Measurements from ENCODE around the gene SLC25A3. TPM values are rescaled to one million over a fixed set of nuclear protein-coding genes. Genes with fewer than 3 reads are reported as not detected.
A peak's percentile ranks its signal among the peaks of the same experiment; 100 is the strongest.
"Not testable (repeated sequence)": the region's sequence is repeated elsewhere in the genome, so short reads cannot be mapped to it uniquely, and the experiment has no call there.

Gene SLC25A3
- 437 TPM for total RNA-seq
- long read RNA-seq, full-length matches to known transcripts = 1,404 of 1,449 reads
- long read RNA-seq, partial matches to known transcripts = 21 of 1,449 reads
- long read RNA-seq, other reads (novel, unspliced or antisense) = 24 of 1,449 reads

DNA sequence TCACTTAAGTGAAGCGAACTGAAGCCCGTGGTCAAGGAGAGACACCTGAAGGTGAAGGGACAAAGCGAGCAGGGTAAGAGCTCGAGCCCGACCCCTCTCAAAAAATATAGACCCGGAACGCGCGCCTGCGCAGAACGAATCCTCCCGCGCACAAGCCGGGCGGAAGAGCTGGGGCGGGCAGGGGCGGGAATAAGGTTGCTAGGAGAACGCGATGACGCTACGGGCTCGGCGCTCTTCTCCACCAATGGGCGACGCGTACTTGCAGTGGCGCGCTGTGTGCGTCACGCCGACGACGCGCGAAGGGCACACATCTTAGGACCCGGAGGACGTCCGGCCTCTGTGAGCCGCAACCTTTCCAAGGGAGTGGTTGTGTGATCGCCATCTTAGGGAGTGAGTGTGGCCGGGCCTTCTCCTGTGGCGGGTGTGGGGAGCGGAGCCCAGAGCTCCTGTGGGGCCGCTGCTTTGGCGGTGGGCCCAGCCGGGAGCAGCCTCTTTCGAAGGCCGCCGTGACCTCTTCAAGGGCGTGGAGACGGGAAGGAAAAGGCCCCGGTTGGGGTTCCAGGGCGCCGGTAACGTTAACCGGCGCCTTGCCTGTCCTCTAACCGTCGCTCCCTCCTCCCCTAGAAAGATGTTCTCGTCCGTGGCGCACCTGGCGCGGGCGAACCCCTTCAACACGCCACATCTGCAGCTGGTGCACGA lies at the start of gene SLC25A3:
Gene SLC25A3, plus strand, starts transcription at position 336 of the 699 bp plus-strand sequence. Its CDS starts 293 bp downstream, at position 629.
- peak; percentile 98 for DNase-seq (ENCODE audit: low spot score)

DNA sequence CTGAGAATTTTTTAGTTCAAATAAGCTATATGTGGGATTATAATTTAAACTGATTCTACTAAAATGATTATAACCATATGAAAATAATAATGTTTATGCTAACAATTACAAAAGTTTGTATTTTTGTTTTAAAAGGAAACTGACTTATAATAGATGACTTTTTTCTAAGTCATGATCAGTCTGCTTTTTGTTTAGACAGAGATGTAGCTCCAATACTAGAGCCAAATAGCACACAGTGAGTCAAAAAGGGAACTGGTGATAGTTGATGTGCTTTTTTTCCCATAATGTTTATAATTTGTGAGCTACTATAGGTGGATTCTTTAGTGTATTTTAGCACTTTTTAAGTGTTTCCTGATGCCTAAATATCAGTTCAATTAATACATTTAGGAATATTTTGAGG lies 49.8 kb upstream of the SLC25A3 start:
- no peak for DNase-seq (ENCODE audit: low spot score)

GRCh38 chr12:98544751-98545150 lies 48.7 kb upstream of the SLC25A3 start:
- no peak for DNase-seq (ENCODE audit: low spot score)

DNA sequence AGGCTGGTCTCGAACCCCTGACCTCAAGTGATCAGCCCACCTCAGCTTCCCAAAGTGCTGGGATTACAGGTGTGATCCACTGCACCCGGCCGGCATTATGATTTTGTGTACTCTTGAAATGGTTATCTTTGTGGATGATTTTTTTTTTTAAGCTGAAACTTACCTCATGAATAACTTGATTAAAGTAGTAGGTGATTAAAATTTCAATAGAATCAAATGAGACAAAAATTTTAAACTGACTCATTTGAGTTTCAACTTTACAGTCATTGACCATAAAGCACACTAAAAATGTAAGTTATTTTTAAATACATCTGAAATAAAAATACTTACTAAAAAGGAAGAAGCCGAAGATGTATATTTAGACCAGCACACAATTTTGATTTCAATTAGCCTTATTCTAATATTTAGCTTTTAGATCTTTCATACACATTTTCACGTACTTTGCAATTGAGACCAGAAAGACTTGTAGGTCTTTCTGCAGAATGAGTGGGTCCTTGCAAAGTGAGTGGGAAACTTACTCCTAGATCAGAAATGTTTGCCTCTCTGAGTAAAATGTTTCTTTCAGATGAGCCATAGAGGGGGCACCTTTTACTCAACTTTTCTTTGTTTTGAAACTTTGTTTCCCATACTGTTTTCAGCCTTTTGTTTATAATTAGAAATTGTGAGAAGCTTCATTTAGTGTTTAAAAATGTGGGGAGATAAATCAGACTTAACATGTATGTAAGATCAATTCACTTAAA lies 43.9 kb upstream of the SLC25A3 start:
- DNase-seq (ENCODE audit: low spot score) = no peak

- DNase-seq (ENCODE audit: low spot score) = no peak
Observed at GRCh38 chr12:98551787-98552186, 41.7 kb upstream of the SLC25A3 start.

GRCh38 chr12:98558097-98558496 lies 35.4 kb upstream of the SLC25A3 start:
- not testable (repeated sequence) for DNase-seq (ENCODE audit: low spot score)

GRCh38 chr12:98559666-98560065 lies 33.8 kb upstream of the SLC25A3 start:
- DNase-seq (ENCODE audit: low spot score) = no peak

GRCh38 chr12:98561846-98562245 lies 31.6 kb upstream of the SLC25A3 start:
- no peak for DNase-seq (ENCODE audit: low spot score)

GRCh38 chr12:98572010-98572409 lies 21.5 kb upstream of the SLC25A3 start:
- DNase-seq (ENCODE audit: low spot score) = no peak

- DNase-seq (ENCODE audit: low spot score) = no peak
Observed at GRCh38 chr12:98574110-98574509, 19.4 kb upstream of the SLC25A3 start.

- DNase-seq (ENCODE audit: low spot score) = no peak
Observed at GRCh38 chr12:98575013-98575412, 18.5 kb upstream of the SLC25A3 start.

- DNase-seq (ENCODE audit: low spot score) = not testable (repeated sequence)
Observed at GRCh38 chr12:98576795-98577194, 16.7 kb upstream of the SLC25A3 start.

DNA sequence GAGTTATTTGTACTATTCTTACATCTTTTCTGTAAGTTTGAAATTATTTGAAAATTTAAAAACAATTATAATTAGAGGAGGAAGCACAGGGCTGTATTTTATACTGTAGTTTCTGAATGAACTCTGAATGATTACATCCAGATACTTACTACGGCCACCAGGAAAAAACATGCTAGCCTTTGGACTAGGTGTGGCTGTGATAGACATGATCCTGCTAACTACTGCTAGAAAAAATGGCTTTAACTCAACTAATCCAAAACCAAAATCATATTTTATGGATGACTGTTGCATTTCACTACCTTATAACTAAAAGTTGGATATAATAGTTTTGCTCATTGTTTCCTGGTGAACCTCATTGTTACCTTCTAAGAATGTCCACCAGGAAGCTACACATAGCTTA lies 15.1 kb upstream of the SLC25A3 start:
- DNase-seq (ENCODE audit: low spot score) = no peak

GRCh38 chr12:98578821-98579220 lies 14.7 kb upstream of the SLC25A3 start:
- no peak for DNase-seq (ENCODE audit: low spot score)

DNA sequence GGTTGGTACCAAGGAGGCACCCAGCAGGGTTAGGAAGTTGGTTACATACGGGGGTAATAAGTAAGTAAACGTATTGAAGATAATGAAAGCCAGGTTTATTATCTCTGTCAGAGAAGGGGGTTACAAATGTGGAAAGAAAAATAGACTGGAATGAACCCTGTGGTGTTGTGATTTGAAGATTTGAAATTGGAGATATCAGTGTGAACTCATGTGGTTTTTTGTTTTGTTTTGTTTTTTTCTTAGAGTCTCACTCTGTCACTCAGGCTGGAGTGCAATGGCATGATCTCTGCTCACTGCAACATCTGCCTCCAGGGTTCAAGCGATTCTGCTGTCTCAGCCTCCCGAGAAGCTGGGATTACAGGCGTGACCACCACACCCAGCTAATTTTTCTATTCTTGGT lies 14.1 kb upstream of the SLC25A3 start:
- DNase-seq (ENCODE audit: low spot score) = no peak

- DNase-seq (ENCODE audit: low spot score) = no peak
Observed at GRCh38 chr12:98579835-98580234, 13.7 kb upstream of the SLC25A3 start.

GRCh38 chr12:98580695-98581094 lies 12.8 kb upstream of the SLC25A3 start:
- no peak for DNase-seq (ENCODE audit: low spot score)

DNA sequence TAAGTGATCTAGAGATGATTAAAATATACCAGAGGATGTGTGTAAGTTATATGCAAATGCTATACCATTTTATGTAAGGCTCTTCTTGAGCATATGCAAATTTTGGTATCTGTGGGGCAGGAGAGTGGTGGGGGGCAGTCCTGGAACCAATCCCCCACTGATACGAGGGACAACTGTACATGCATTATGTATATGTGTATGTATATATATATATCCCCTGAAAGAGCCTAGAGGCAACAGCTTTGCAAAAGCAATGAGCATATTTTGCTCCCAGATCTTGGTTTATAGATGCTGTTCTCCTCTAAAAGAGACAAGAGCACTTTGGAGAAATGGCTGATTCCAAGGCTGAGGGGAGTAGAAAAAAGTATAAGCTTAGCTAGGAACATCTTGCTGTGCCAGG lies 12.4 kb upstream of the SLC25A3 start:
- no peak for DNase-seq (ENCODE audit: low spot score)

DNA sequence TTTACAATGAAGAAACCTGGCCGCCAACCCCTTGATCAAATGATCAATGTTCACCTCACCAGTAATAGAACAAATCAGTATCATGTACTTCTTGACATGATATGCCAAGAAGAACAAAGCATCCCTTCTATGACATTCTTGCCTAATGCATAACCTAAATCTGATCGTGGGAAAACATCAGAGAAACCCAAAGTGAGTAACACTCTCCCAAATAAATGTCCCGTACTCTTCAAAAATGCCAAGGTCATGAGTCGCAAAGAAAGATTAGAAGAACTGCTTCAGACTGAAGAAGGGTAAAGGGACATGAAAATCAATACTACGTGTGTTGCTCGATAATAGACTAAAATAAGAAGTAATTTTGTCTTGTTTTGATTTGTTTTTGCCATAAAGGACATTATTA lies 11.4 kb upstream of the SLC25A3 start:
- DNase-seq (ENCODE audit: low spot score) = no peak

GRCh38 chr12:98587084-98587483 lies 6.4 kb upstream of the SLC25A3 start:
- no peak for DNase-seq (ENCODE audit: low spot score)

DNA sequence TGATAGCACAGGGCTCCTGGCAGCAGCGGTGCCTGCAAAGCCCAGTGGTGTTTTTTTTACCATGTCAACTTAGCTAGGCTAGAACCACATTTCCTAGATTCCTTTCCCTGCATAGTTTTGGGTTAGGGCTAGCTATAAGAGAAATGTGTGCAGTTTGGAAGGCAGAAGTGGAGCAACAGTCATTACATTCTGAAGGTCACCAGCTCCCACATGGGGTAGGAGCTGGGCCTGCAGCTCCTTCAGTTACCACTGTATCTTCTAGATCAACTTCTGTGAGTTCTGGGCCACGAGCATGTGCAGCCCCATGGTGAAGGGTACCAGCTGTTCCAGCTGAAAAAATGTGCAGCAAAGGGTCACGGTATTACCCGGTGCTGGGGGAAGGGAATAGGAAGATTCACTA lies 2.3 kb upstream of the SLC25A3 start:
- DNase-seq (ENCODE audit: low spot score) = no peak

DNA sequence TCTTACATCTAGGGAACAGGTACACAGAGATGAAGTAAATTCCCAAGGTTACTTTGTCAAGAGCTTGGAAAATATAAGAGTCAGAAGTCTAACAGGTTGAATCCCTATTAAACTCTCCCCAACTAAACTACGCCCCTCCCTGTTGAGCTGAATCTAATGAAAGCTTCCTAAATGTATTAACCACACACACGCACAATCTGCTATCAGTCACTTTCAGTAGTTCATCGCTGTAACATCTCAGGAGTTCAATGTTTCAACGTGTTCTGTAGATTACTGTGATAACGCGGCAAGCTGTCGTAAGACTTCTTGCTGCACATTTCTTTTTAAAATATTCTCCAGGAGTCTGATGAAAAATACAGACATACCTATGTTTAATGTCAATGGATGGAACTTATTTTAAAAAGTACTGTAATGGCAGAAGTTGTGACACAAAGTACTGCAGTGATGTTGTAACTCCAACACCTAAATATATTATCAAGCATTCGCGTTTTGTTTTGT lies 612 bp upstream of the SLC25A3 start:
- DNase-seq (ENCODE audit: low spot score) = no peak

All from mesenteric fat pad (tissue), 1 donor.